ENCODE measurements around the gene COL28A1.

Gene COL28A1

GRCh38 chr7:7522421-7522820 is 13.3 kb downstream of the COL28A1 start:
- no peak overlapping the region for H3K4me3 ChIP-seq (replicated peaks; ENCODE audit: low read depth, low read length)
- no peak for DNase-seq (ENCODE audit: extremely low read depth, low read depth)
- no peak for TF ChIP-seq CTCF (IDR thresholded peaks at IDR 0.05; ENCODE audit: low read depth, low read length, missing control alignments)

- no peak overlapping the region for H3K4me3 ChIP-seq (replicated peaks; ENCODE audit: low read depth, low read length)
- DNase-seq (ENCODE audit: extremely low read depth, low read depth), result no peak
- TF ChIP-seq CTCF (IDR thresholded peaks at IDR 0.05; ENCODE audit: low read depth, low read length, missing control alignments), result no peak
Measured at GRCh38 chr7:7521259-7521658, 14.4 kb downstream of the COL28A1 start.

GRCh38 chr7:7519528-7519927 is 16.1 kb downstream of the COL28A1 start:
- H3K4me3 ChIP-seq (replicated peaks; ENCODE audit: low read depth, low read length), result no peak overlapping the region
- no peak for DNase-seq (ENCODE audit: extremely low read depth, low read depth)
- TF ChIP-seq CTCF (IDR thresholded peaks at IDR 0.05; ENCODE audit: low read depth, low read length, missing control alignments), result no peak

GRCh38 chr7:7519056-7519455 is 16.6 kb downstream of the COL28A1 start:
- no peak for TF ChIP-seq CTCF (IDR thresholded peaks at IDR 0.05; ENCODE audit: low read depth, low read length, missing control alignments)
- H3K4me3 ChIP-seq (replicated peaks; ENCODE audit: low read depth, low read length), result no peak overlapping the region
- no peak for DNase-seq (ENCODE audit: extremely low read depth, low read depth)

GRCh38 chr7:7517754-7518153 is 17.9 kb downstream of the COL28A1 start:
- no peak overlapping the region for H3K4me3 ChIP-seq (replicated peaks; ENCODE audit: low read depth, low read length)
- DNase-seq (ENCODE audit: extremely low read depth, low read depth), result no peak
- no peak for TF ChIP-seq CTCF (IDR thresholded peaks at IDR 0.05; ENCODE audit: low read depth, low read length, missing control alignments)

GRCh38 chr7:7516662-7517061 is 19.0 kb downstream of the COL28A1 start:
- no peak overlapping the region for H3K4me3 ChIP-seq (replicated peaks; ENCODE audit: low read depth, low read length)
- no peak for TF ChIP-seq CTCF (IDR thresholded peaks at IDR 0.05; ENCODE audit: low read depth, low read length, missing control alignments)
- no peak for DNase-seq (ENCODE audit: extremely low read depth, low read depth)

GRCh38 chr7:7516156-7516555 is 19.5 kb downstream of the COL28A1 start:
- H3K4me3 ChIP-seq (replicated peaks; ENCODE audit: low read depth, low read length), result no peak overlapping the region
- DNase-seq (ENCODE audit: extremely low read depth, low read depth), result no peak
- no peak for TF ChIP-seq CTCF (IDR thresholded peaks at IDR 0.05; ENCODE audit: low read depth, low read length, missing control alignments)
